Stomach (tissue), 4 donors: Measurements from ENCODE around the gene C13orf42.

ENCODE experiments used
- EP300 ChIP-seq: sonication (generic); formaldehyde crosslinking; IDR thresholded peaks from one replicate; pipeline ENCODE4 v1.6.1; 2017; ENCODE audit warnings: antibody characterized with exemption
- POLR2A ChIP-seq, 4 donors: fragments of 450-650 bp; IDR thresholded peaks; one replicate each; pipeline ENCODE4 v1.6.1; 2016; ENCODE audit warnings: antibody characterized with exemption in 4 of 4, control low read depth in 2 of 4, mild to moderate bottlenecking in 1 of 4, moderate library complexity in 1 of 4
- POLR2AphosphoS5 ChIP-seq, 3 donors: sonication (generic); formaldehyde crosslinking; IDR thresholded peaks; one replicate each; pipeline ENCODE4 v1.6.1; 2016; ENCODE audit warnings: antibody characterized with exemption in 3 of 3
- TF ChIP-seq, protein P1 (sequence below), 7 experiments: fragments of 450-650 bp in 4 of 7; fragments of 200-600 bp in 3 of 7; sonication (generic) in 3 of 7; IDR thresholded peaks; one replicate each; pipeline ENCODE4 v1.5.1; 2016 to 2019; ENCODE audit warnings: antibody characterized with exemption in 7 of 7, control low read depth in 2 of 7, mild to moderate bottlenecking in 1 of 7

DNA sequence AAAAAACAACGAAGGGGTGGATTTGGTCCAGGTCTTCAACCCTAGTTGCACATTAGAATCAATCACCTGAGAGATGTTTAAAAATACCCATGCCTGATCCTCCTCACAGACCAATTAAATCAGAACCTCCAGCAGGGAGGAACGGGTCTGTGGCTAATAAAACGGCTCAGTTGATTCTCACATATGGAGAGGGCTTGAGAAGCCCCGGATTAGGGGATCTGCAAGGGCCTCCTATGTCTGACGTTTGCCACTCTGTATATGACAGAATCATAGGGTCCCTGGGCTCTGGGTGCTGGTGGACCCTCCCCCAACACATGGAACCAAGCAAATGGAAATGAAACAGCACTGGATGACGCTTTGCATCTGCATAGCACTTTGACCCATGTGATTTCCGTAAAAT is 36.7 kb upstream of the C13orf42 start:
- TF ChIP-seq POLR2A (IDR thresholded peaks at IDR 0.05) (no peak), POLR2AphosphoS5 (IDR thresholded peaks at IDR 0.05) (no peak), EP300 (no peak)
- TF ChIP-seq, protein P1, sequence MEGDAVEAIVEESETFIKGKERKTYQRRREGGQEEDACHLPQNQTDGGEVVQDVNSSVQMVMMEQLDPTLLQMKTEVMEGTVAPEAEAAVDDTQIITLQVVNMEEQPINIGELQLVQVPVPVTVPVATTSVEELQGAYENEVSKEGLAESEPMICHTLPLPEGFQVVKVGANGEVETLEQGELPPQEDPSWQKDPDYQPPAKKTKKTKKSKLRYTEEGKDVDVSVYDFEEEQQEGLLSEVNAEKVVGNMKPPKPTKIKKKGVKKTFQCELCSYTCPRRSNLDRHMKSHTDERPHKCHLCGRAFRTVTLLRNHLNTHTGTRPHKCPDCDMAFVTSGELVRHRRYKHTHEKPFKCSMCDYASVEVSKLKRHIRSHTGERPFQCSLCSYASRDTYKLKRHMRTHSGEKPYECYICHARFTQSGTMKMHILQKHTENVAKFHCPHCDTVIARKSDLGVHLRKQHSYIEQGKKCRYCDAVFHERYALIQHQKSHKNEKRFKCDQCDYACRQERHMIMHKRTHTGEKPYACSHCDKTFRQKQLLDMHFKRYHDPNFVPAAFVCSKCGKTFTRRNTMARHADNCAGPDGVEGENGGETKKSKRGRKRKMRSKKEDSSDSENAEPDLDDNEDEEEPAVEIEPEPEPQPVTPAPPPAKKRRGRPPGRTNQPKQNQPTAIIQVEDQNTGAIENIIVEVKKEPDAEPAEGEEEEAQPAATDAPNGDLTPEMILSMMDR (IDR thresholded peaks at IDR 0.05): no peak
